Measurements from ENCODE around the gene LPIN2.

- no peak for TF ChIP-seq CTCF (IDR thresholded peaks at IDR 0.05 in 8 of 11, conservative IDR thresholded peaks at IDR 0.05 in 3 of 11)
- TF ChIP-seq POLR2AphosphoS5 (IDR thresholded peaks at IDR 0.05), result no peak
These were observed 42.3 kb upstream of the LPIN2 start for GRCh38 chr18:3055186-3055728.

Data from spleen (tissue), 7 donors.